ENCODE data around the gene TNFRSF19.

The TNFRSF19 gene

DNA sequence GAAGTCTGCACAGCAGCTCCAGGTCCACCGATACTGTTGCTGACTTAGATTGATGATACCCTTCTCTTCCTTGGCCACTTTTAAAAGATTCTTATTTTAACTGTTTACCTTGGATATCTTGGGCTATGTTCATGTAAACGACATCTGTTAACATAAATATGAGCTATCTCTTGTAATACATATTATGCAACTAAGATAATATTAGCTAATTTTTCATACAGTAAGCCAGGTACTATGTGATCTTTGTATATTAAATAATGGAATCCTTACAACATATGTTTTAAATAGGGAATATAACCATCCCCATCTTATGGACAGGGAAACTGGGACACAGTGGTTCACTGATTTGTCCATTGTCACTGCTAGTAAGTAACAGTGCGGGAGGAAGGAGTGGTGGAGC lies 37.9 kb downstream of the TNFRSF19 start:
- DNase-seq (ENCODE audit: low read depth in 2 of 2): no peak

DNA sequence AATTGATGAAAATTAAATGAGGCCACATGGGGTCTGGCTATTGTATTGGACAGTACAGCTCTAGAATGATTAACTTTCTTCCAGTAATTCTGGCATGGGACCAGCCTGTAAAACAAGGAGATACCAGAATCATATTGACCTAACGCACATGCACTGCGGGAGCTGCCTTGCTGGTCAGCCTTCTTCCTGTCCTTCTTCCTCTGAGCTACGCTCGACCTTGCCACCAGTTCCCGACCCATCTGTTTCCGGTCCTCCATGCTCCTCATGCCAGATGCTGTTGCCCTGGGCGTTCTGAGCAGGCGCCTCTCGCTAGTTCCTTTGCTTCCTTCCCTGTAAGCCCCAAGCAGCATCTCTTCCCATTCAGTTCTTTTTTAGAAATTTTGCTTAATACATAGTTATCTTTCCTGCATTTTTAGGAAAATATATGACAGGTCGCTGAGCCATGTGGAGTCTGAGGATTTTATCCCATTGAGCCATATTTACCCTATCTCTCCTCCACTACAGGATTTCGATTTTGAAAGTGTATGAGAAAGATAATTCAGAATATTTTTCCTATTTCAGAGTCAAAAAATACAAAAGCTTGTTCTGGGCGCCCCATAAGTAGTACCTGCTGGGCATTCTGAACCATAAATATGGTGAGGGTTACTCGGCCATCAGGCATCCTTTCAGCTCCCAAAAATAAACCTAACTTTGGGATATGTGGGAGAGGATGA lies 38.6 kb downstream of the TNFRSF19 start:
- no peak for DNase-seq (ENCODE audit: low read depth in 2 of 2)

DNA sequence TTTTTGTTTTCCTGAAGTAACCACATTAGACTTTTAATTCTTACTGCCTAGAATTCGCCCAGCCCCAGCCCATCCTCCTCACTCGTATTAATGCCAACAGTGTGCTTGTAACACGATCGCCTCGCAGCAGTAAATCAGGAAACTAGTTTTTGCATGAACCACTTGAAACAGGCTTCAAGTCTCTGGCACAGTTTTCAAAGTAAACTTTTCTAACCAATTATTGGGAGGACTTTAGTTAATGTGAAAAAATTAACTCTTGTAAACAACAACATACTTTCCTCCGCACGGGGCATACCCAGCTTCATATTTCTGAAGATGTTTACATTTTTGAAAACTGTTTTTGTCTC lies 39.2 kb downstream of the TNFRSF19 start:
- DNase-seq (ENCODE audit: low read depth in 2 of 2): no peak

DNA sequence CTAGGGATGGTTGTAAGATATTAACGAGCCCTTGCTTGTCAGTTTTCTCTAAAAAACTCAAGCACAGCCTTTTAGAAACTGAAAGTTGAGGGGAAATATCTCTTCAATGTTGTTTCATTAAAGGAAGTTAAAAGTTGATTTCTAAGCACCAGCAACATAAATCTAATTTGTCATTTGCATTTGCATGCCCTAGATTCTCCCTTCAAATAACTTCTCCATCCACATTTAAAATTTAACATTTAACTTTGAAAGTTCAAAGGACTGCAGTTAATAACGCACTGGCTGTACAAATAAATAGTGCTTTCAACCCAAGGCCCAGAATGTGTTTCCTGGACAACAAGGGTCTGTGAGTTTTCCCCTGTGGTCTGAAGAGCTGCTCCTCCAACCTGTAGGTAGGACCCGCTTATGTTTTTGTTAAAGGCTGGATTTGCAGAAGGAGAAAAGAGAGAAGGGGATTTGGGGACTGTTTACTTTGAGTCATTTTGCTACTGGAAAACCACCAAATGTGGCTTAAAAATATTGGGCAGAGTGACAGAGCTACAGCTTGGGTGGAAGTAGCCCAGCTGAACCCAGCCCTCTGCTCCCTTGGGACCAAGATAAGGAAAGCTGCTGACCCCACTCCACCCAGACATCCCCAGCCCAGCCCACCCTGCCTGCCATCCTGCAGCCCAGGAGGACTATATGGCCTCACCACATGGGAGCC lies 39.8 kb downstream of the TNFRSF19 start:
- no peak for DNase-seq (ENCODE audit: low read depth in 2 of 2)

DNA sequence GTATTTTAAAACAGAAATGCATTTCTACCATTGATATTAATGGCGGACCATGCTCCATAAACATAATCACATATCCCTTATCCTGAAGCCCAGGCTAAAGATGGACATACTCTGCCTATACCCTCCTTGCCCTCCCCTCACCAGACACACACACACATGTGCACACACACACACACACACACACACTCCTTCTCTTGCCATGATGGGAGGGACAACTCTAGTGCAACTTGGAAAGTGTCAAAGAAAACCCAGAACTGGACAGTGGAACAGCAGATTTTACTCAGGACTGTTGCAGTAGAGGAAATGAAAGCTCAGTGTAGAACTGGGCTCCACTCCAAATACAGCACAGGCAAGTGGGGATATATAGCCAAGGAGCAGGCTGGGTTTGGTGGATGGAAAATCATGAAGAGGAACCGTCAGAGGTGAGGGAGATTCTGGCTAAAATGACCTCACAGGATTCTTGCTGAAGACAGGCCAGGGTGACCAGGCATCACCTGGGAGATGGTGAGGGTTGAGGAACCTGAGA lies 40.8 kb downstream of the TNFRSF19 start:
- DNase-seq (ENCODE audit: low read depth in 2 of 2): no peak

DNA sequence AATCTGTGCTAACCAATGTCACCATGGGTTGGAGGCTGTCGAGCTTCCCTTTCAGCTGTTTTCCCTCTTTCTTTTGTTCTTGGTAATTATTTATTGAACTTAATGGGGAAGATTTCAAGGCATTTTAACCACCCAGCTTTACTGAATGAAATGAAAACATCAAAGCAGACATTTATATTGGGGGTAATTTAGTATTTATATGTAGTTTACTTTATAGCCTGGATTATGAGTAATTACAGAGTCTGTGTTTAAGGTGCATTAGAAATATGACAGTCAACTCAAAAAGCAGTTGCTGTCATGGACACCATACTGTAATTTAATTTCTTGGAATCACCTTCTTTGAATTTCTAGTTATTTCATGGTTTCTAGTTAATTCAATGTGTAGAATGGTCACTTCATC lies 42.0 kb downstream of the TNFRSF19 start:
- no peak for DNase-seq (ENCODE audit: low read depth in 2 of 2)

DNA sequence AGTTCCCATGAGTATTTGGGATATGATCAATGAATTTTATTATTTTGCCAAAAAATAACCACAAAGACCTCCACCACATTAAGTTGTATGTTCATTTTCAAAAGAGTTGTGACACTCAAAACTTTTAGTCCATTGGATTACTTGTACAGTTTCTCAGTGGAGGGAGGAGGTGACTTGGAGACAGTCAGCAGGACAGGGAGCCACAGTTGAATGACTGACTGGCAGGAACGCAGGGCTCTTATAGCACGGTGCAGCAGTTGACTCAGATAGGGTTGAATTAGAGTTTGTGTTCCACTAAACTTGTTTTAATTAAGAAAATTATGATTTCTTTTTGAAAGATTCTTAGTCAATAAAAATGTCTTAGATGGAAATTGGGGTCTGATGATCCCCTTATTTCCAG lies 42.5 kb downstream of the TNFRSF19 start:
- no peak for DNase-seq (ENCODE audit: low read depth in 2 of 2)

DNA sequence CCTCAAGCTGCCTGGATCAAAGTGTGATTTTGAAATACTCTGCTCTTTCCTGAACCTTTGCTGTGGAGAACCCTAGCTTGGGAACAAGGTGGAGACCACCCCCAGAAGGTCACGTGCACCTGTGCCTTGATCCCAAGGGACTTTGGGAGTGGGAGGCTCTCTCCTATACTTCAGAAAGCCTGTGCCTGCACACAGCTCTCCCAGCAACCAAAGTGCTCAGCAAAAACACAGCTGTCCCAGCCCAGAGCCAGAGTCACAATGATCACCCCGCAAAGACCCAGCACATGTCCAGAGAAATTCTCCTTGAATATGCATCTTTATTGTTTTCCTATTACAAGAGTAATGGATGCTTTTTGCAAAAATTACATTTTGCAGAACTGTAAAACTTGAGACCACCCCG lies 43.4 kb downstream of the TNFRSF19 start:
- DNase-seq (ENCODE audit: low read depth in 2 of 2): no peak

DNA sequence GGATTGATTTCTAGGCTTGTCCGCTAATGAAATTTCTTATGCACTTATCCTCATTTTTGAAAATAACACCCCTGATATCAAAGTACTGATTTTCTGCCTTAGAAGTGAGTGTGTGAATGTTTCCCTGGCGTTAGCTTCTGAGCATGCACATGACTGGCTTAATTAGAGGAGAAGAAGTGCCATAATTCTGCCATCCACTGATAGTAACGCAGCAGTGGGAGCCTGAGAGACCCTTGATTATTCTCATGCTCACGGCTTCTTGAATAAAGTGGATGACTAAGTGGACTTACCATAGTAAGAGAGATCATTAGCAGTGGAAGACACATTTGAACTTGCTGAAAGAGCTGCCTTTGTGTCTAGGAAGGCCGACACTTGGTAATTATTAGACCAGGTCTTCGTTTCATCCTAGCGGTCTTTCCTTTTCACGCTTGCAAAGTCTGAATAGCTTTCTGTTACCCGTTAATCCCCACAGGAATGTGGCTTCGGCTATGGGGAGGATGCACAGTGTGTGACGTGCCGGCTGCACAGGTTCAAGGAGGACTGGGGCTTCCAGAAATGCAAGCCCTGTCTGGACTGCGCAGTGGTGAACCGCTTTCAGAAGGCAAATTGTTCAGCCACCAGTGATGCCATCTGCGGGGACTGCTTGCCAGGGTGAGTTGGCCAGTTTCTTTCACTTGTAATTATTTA lies 45.3 kb downstream of the TNFRSF19 start:
- DNase-seq (ENCODE audit: low read depth in 2 of 2): no peak

DNA sequence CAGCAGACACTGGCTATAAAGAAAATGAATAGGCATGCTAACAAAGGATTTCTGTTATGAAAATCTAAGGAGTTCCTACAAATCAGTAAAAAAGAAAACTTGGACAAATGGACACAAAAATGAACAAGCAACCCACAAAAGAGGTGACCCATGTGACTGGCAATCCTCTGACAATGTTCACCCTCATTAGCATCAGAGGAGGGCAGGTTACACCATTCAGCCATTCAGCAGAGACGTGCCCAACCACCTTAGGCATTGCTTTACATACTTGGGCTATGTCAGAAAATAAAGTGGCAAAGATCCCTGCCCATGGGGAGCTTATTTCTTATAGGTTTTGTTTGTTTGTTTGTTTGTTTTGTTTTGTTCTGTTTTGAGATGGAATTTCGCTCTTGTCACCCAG lies 46.0 kb downstream of the TNFRSF19 start:
- DNase-seq (ENCODE audit: low read depth in 2 of 2): no peak

DNA sequence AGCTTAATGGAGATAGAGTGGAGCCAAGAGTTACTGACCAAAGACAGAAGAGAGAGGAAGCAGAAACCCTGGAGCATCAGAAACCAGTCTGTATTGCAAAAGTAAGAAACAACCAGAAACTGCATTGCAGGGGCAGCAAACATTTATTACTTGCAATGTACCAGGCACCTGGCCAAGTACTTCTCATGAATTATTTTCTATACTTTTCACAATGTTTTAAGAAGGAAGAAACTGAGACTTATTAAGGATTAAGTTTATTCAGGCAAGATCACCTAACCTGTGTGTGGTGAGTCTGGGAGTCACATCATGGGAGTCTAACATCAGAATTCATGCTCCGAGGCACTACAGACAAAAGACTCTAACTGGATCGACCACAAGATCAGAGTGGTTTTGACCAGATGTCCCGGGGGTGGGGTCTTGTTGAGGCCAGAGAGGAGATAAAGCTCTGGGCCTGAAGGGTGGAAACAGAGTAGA lies 47.4 kb downstream of the TNFRSF19 start:
- no peak for DNase-seq (ENCODE audit: low read depth in 2 of 2)

DNA sequence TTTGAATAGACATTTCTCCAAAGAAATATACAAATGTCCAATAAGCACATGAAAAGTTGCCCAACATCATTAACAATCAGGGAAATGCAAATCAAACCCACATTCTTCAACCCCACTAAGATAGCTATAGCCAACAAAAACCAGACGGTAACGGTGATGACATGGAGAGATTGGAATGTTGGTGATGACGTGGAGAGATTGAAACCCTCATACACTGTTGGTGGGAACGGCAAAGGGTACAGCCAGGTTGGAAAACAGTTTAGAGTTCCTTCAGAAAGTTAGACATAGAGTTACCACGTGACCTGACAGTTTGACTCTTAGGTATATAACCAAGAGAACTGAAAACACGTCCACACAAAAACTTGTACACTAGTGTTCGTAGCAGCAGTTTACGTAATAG lies 48.1 kb downstream of the TNFRSF19 start:
- DNase-seq (ENCODE audit: low read depth in 2 of 2): no peak

DNA sequence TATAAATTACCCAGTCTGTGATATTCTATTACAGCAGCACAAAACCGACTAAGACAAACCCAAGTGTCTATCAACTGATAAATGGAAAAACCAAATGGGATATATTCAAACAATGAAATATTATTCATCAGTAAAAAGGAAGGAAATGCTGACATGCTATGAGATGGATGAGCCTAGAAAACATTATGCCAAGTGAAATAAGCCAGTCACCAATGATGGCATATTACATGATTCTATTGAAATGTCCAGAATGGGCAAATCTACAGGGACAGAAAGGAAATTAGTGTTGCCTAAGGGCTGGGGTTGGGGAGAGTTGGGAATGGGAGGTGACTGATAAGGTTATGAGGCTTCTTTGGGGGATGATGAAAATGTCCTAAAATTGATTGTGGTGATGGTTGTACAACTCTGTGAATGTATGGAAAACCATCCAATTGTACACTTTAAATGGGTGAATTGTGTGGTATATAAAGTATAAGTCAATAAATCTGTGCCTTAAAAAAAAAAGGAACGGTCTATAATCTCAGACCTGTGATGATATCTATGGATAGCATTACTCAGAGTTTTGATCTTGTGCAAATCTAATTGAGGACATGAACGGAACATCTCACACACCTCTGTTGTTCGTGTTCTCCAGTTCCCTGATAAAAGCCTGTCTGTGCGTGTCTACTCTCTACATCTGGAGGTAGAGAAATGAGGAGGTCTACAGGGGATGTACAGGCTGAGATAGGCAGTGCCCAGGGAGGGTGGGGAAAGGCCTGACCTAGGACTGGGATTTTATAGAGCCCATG lies 49.0 kb downstream of the TNFRSF19 start:
- DNase-seq (ENCODE audit: low read depth in 2 of 2): no peak

DNA sequence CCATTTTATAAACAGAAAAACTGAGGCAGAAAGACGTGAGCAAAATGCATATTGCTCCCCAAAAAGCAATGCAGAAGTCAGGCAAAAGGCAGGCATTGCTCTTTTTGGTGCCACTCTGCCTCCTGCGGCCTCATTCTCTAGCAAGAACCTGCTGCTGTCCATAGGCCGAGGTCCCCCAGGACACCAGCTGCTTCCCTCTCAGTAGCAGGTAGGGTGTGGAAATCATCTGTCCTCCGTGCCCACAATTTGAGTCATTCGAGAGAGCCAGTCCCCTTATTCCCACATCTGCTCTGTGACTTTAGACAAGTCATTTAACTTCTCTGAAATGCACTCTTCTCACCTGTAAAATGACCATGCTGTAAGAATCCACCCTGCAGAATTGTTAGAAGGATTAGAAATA lies 50.0 kb downstream of the TNFRSF19 start:
- DNase-seq (ENCODE audit: low read depth in 2 of 2): no peak

DNA sequence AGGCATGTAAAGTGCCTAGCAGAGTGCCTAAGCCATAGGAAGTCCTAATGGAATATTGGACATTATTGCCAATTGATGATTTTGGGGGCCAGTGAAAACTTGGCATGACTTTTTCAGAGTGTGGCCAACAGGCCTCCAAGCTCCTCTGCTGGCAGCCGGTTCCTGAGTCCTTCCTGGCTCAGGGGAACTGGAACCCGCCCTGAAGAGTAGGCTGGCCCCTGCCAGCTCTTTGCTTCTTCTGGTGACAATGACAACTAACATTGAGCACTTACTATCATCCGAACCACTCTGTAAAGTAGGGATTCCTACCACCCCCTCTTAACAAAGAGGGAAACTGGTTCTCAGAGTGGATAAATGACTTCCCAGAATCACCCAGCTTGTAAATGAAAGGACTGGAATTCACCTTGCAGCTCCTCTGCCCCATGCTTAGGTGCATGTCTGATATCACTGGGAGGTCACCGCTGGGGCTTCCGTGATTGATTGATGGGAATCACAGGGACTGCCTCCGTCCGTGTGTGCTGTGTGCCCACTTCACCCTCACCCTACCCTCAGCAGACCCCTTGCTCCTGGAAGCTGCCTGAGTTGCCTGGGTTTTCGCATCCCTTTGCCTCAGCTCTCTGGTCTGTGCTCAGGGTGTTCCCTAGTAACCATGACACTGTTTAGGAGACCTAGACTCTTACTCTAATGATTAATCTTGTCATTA lies 50.6 kb downstream of the TNFRSF19 start:
- no peak for DNase-seq (ENCODE audit: low read depth in 2 of 2)

DNA sequence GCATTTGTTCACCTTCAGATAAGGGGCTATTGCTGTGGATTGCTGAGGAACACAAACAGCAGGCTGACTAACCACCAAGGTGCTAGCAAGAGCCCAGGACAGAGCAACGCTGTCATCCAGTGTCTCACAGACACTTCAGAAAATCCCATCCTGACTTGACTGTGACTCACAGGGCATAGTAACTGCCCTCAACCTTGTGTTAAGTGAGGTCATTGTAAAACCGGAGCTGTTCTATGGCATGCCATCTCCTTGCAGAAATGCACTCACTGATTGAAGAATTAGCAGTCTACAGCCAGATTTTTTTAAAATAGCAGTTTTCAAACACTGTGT lies 51.1 kb downstream of the TNFRSF19 start:
- peak; percentile 1 to 2 for DNase-seq (ENCODE audit: low read depth in 2 of 2)

DNA sequence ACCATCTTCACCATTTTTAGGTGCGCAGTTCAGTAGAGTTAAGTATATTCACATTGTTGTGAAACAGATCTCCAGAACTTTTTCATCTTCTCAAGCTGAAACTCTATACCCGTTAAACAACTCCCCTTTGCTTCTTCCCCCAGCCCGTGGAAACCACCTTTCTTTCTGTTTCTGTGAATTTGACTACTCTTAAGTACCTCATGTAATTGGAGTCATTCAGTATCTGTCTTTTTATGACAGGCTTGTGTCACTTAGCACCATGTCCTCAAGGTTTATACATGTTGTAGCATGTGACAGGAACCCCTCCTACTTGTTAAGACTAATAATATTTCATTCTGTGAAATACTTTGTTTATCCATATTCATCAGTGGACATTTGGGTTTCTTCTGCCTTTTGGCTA lies 52.8 kb downstream of the TNFRSF19 start:
- DNase-seq (ENCODE audit: low read depth in 2 of 2): no peak

DNA sequence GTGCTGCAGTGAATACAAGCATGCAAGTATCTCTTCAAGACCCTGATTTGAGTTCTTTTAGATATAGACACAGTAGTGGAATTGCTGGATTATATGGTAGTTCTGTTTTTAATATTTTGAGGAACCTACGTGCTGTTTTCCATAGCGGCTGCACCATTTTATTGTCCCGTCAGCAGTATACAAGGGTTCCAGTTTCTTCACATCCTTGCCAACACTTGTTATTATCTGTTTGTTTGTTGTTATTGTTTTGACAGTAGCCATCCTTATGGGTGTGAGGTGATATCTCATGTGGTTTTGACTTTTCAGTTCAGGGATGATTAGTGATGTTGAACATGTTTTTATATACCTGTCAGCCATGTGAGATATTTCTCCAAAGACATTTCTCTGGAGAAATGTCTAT lies 53.2 kb downstream of the TNFRSF19 start:
- DNase-seq (ENCODE audit: low read depth in 2 of 2): no peak

DNA sequence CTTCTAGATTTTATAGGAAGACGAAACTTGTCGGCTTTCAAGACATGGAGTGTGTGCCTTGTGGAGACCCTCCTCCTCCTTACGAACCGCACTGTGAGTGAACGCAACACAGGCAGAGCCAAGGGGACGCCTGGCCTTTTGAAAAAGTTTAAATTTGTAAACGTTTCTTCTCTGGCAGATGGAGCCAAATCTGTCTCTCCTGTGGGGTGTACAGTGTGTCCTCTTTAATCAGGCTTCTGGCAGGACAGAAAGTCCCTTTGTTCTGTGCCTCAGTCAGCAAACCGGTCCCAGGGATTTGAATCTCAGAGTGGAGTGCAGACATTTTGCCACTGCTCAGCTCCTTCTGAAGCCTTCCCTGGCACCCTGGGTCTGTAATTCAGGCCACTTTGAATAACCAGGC lies 56.5 kb downstream of the TNFRSF19 start:
- no peak for DNase-seq (ENCODE audit: low read depth in 2 of 2)

DNA sequence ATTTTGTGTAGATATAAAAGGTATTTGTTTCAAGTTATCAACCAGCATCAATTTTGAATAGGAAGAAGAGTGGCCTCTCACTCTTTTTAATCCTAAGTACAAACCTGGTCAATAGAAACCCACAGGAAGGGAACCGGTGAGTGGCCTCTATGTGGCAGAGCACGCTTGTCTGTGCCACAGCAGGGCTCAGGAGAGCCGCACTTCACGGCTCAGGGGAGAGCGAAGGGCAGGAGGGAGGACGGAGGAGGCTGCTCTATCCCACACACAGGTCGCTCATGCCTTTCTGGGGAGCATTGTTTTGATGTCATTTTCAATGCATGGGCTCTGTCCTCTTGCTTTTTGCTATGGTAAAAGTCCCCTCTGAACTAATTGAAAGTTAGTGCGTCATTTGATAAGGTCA lies 57.2 kb downstream of the TNFRSF19 start:
- no peak for DNase-seq (ENCODE audit: low read depth in 2 of 2)

DNA sequence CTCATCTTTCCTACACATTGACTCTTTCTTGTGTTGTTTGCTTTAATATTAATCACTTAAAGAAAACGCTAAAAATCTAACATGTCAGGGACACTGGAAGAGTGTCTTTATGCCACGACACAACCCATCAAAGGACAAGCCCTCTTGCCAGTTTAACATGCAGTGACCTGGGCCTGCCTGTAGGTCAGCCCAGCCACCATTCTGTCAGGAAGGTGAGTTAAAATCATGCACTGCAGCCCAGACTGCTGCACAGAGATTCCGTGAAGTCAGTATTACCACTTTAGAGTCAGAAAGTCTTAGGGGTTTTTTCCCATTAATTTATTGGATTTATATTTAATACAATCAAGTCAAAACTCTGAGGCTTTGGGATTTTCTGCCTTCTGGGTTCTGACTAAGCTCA lies 58.0 kb downstream of the TNFRSF19 start:
- no peak for DNase-seq (ENCODE audit: low read depth in 2 of 2)
